Peyer's patch (tissue), 4 donors: ENCODE data around the gene APPL2.

Experiments
- CTCF ChIP-seq, 6 experiments: fragments of 450-650 bp in 4 of 6; fragments of 200-600 bp in 2 of 6; sonication (generic) in 1 of 6; IDR thresholded peaks; one replicate each; pipeline ENCODE4 v1.5.1; 2017 to 2019; ENCODE audit warnings: antibody characterized with exemption in 6 of 6, mild to moderate bottlenecking in 3 of 6, moderate library complexity in 1 of 6
- POLR2A ChIP-seq, 2 donors: fragments of 450-650 bp; IDR thresholded peaks; one replicate each; pipeline ENCODE4 v1.5.1; 2017; ENCODE audit warnings: antibody characterized with exemption in 2 of 2, mild to moderate bottlenecking in 2 of 2, moderate library complexity in 2 of 2

GRCh38 chr12:105237666-105238065 lies 1.7 kb upstream of the APPL2 start:
- TF ChIP-seq CTCF (IDR thresholded peaks at IDR 0.05) (no peak), POLR2A (IDR thresholded peaks at IDR 0.05) (no peak)
